Gastroesophageal sphincter (tissue), 4 donors: ENCODE data around the gene A3GALT2. TPM values are rescaled to one million over a fixed set of nuclear protein-coding genes. Genes with fewer than 3 reads are reported as not detected.
A peak's percentile ranks its signal among the peaks of the same experiment; 100 is the strongest.

Experiments used
- ATAC-seq: fragments of 150-250 bp; one replicate; pipeline ENCODE4 v1.9.1; 2016; ENCODE audit warnings: mild to moderate bottlenecking, moderate library complexity
- H3K27ac ChIP-seq, 4 donors: fragments of 200-600 bp; sonication (generic) in 3 of 4; 1 replicate in 3 of 4; 2 replicates in 1 of 4; pipeline ENCODE4 v1.5.1; 2016 to 2019
- H3K27me3 ChIP-seq: fragments of 200-600 bp; sonication (generic); one replicate; pipeline ENCODE4 v1.5.1; 2019
- H3K36me3 ChIP-seq, 2 donors: fragments of 200-600 bp; sonication (generic); one replicate each; pipeline ENCODE4 v1.5.1; 2019; ENCODE audit warnings: control low read depth in 1 of 2
- H3K4me1 ChIP-seq, 3 donors: fragments of 200-600 bp; sonication (generic); 1 replicate in 2 of 3; 2 replicates in 1 of 3; pipeline ENCODE4 v1.5.1; 2016 to 2019; ENCODE audit warnings: control low read depth in 2 of 3
- H3K4me3 ChIP-seq, 2 donors: fragments of 200-600 bp; sonication (generic); one replicate each; pipeline ENCODE4 v1.5.1; 2019; ENCODE audit warnings: mild to moderate bottlenecking in 1 of 2, moderate library complexity in 1 of 2
- H3K9me3 ChIP-seq, 3 donors: fragments of 200-600 bp; sonication (generic); one replicate each; pipeline ENCODE4 v1.5.1; 2017 to 2019; ENCODE audit warnings: control low read depth in 2 of 3
- EP300 ChIP-seq: sonication (generic); formaldehyde crosslinking; IDR thresholded peaks from one replicate; pipeline ENCODE4 v1.6.1; 2017; ENCODE audit warnings: antibody characterized with exemption, mild to moderate bottlenecking
- POLR2A ChIP-seq, 2 donors: fragments of 450-650 bp; IDR thresholded peaks; one replicate each; pipeline ENCODE4 v1.6.1; 2017; ENCODE audit warnings: antibody characterized with exemption in 2 of 2, mild to moderate bottlenecking in 2 of 2, moderate library complexity in 1 of 2
- POLR2AphosphoS5 ChIP-seq: sonication (generic); formaldehyde crosslinking; IDR thresholded peaks from one replicate; pipeline ENCODE4 v1.6.1; 2017; ENCODE audit warnings: antibody characterized with exemption
- WGBS, 2 donors: methylation state at CpG; one replicate each; pipeline ENCODE4 v1.1.5; 2018; ENCODE audit warnings: low coverage in 1 of 2; 5-methylcytosine and 5-hydroxymethylcytosine counted together
- total RNA-seq, 4 donors: library from RNA; depleted of rRNA; stranded (reverse); fragments of >200 nt; gene quantifications; one replicate each; pipeline ENCODE4 v1.1.0, GENCODE V29; 2016
- TF ChIP-seq, protein P1 (sequence below), 4 experiments: fragments of 200-600 bp in 2 of 4; fragments of 450-650 bp in 2 of 4; sonication (generic) in 1 of 4; IDR thresholded peaks; one replicate each; pipeline ENCODE4 v1.5.1; 2017 to 2019; ENCODE audit warnings: antibody characterized with exemption in 4 of 4, mild to moderate bottlenecking in 2 of 4, moderate library complexity in 2 of 4

A3GALT2 gene
- total RNA-seq, 4 donors from 2014 or later: 0.67 TPM; not detected in 3

DNA sequence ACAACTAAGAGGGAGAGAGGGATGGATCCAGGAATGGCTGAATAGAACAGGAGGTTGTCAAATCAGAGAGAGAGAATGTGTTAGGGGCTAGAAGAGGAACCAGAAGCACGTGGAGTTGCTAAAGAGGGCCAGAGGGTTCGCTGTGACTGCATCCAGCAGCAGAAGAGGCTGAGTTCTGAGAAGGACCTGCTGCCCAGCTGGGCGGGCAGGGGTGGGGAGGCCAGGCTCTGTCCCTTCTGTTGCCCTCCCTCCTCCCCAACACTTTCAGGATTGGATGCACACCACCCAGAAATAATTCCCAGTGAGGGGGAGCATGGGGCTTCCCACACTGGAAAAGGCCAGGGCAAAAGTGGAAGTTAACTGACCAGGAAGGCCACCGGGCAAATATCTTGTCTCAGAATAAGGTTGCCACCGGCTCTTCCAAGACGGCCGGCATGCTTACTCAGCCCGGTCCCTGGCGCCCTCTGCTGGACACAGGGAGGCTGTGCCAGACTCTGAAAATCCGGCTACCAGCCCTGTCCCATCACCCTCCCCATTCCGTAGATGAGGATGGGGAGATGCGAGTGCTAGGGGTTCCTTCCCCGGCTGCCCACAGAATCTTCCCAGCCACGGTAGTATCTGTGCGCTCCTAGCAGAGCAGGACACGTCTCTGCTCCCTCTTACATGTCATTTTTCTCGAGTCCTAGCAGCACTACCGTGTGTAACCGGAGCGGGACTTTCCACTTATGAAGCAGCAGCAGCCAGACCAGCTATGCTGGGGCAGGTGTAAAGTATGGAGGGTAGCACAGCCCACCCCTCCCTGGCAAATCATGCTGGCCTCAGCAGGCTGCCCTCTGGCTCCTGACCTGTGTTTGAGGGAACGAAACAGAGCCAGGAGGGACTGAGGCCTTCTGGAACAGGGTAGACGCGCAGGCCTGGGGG lies 46.8 kb upstream of the A3GALT2 start:
- H3K27ac ChIP-seq: peak overlapping the region in 3 of 4 donors; percentile 71 to 79 (median 75)
- ATAC-seq: peak; percentile 78
- no peaks in the 10 kb centered on the region for H3K27me3 ChIP-seq
- H3K36me3 ChIP-seq: peaks cover 0 to 43% of the 10 kb centered on the region in 2 donors
- TF ChIP-seq, protein P1, sequence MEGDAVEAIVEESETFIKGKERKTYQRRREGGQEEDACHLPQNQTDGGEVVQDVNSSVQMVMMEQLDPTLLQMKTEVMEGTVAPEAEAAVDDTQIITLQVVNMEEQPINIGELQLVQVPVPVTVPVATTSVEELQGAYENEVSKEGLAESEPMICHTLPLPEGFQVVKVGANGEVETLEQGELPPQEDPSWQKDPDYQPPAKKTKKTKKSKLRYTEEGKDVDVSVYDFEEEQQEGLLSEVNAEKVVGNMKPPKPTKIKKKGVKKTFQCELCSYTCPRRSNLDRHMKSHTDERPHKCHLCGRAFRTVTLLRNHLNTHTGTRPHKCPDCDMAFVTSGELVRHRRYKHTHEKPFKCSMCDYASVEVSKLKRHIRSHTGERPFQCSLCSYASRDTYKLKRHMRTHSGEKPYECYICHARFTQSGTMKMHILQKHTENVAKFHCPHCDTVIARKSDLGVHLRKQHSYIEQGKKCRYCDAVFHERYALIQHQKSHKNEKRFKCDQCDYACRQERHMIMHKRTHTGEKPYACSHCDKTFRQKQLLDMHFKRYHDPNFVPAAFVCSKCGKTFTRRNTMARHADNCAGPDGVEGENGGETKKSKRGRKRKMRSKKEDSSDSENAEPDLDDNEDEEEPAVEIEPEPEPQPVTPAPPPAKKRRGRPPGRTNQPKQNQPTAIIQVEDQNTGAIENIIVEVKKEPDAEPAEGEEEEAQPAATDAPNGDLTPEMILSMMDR (IDR thresholded peaks at IDR 0.05): peak in 3 of 4 experiments; percentile 95 to 98 (median 97)
- TF ChIP-seq POLR2A (IDR thresholded peaks at IDR 0.05): no peak
- TF ChIP-seq EP300: no peak
- TF ChIP-seq POLR2AphosphoS5: peak; percentile 28
- no peaks in the 10 kb centered on the region for H3K9me3 ChIP-seq
- H3K4me1 ChIP-seq: peaks cover 0 to 57% (median 38%) of the 10 kb centered on the region in 3 donors
- WGBS, 2 donors: 0 to 23% methylated on average over 2 to 5 of the region's 23 CpGs
- H3K4me3 ChIP-seq: no peak overlapping the region

DNA sequence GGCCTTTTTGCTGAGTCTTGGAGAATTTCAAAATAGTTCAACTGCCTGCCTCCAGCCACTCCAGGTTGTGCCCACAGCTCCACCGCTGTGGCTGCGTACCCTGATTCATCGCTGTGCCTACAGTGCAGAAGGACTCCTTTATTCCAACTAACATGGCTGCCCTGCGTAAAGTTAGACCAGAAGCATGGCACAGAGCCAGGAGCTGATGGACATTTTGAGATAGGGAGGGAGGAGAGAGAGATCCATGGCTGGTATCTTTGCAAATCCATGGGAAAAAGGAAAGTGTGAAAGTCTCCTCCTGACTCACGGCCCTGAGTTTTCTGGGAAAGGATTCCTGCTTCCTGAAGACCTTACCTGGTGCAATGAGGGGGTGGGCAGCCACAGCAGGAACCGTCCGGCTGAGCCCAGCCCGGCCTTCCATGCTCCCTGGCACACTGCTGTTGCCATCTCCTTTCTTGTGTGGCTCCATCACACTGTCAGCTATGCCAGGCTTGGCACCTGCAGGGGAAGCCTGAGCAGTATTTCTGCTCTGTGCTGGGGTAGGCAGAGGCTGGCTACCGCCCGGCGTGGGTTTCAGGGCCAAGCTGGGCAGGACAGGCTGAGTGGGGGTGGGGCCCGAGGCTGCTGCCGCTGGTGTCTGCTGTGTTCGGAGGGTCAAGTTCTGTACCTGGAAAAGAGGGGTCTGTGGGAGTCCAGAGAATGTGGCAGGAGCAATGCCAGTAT lies 46.0 kb upstream of the A3GALT2 start:
- peaks cover 0 to 35% of the 10 kb centered on the region in 2 donors for H3K36me3 ChIP-seq
- H3K4me3 ChIP-seq: no peak overlapping the region
- no peaks in the 10 kb centered on the region for H3K27me3 ChIP-seq
- WGBS, 2 donors: 55 to 71% methylated on average over 4 to 6 of the region's 14 CpGs
- no peaks in the 10 kb centered on the region for H3K9me3 ChIP-seq
- TF ChIP-seq, protein P1 (IDR thresholded peaks at IDR 0.05): no peak
- TF ChIP-seq POLR2AphosphoS5 (no peak), EP300 (no peak), POLR2A (IDR thresholded peaks at IDR 0.05) (no peak)
- no peak for ATAC-seq
- peak overlapping the region in 3 of 4 donors; percentile 71 to 79 (median 75) for H3K27ac ChIP-seq
- peaks cover 0 to 65% (median 38%) of the 10 kb centered on the region in 3 donors for H3K4me1 ChIP-seq

DNA sequence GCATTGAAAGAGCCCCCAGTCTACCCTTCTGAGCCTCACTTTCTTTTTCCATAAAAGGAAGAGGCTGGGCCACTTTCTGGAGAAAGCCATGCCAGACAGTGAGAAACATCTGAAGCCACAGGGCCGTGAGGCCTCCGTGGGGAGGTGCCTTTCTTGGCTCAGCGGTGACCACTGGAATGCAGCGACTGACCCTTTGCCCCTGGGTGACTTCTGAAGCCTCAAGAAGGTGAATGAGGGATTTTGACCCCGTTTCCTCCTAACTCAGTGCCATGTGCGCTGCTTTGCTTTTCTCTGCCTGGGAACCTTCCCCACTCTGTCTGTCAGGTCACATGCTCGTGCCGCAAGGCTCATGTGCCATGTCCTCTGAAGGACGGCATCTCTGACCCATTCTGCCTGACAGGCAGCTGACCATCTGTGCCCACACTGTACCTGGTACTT lies 44.7 kb upstream of the A3GALT2 start:
- no peak for ATAC-seq
- TF ChIP-seq, protein P1 (IDR thresholded peaks at IDR 0.05): no peak
- TF ChIP-seq POLR2AphosphoS5: peak; percentile 41
- no peak for TF ChIP-seq EP300
- Histone ChIP-seq H3K27ac (peak overlapping the region in 3 of 4 donors; percentile 75 to 85 (median 79)), H3K4me3 (no peak overlapping the region), H3K9me3 (no peaks in the 10 kb centered on the region), H3K36me3 (peaks cover 0 to 21% of the 10 kb centered on the region in 2 donors), H3K27me3 (no peaks in the 10 kb centered on the region), H3K4me1 (peaks cover 0 to 68% (median 41%) of the 10 kb centered on the region in 3 donors)
- WGBS, 2 donors: 26 to 38% methylated on average over 3 to 9 of the region's 9 CpGs

DNA sequence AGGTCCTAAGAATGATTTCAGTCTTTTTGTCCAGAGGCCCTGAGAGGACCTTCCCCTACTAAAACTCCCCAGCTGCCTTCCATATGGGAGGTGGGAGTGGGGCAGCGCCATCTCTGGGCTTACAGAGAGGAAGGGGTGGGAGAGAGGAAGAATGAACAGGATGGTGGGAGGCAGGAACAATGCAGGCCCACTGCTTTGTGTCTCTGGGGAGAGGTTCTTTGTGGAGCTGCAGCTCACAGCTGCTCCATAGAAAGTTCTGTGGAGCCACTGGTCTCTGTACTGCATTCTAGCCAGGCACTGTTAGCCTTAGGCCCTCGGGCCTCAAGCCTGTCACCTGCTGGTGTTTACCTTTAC lies 43.6 kb upstream of the A3GALT2 start:
- H3K4me1 ChIP-seq: peaks cover 0 to 75% (median 41%) of the 10 kb centered on the region in 3 donors

More for the DNA sequence above, 43.6 kb upstream of the A3GALT2 start:
- Histone ChIP-seq H3K4me3 (no peak overlapping the region), H3K36me3 (peaks cover 0 to 11% of the 10 kb centered on the region in 2 donors), H3K9me3 (no peaks in the 10 kb centered on the region), H3K27ac (peak overlapping the region in 3 of 4 donors; percentile 75 to 85 (median 79)), H3K27me3 (no peaks in the 10 kb centered on the region)
- TF ChIP-seq, protein P1 (IDR thresholded peaks at IDR 0.05): no peak
- no peak for TF ChIP-seq POLR2A (IDR thresholded peaks at IDR 0.05)
- no peak for TF ChIP-seq EP300
- TF ChIP-seq POLR2AphosphoS5: no peak
- no peak for ATAC-seq
- WGBS, 2 donors: 40 to 50% methylated on average over 1 of the region's 2 CpGs
